Measurements from ENCODE around the gene VWCE.

DNA sequence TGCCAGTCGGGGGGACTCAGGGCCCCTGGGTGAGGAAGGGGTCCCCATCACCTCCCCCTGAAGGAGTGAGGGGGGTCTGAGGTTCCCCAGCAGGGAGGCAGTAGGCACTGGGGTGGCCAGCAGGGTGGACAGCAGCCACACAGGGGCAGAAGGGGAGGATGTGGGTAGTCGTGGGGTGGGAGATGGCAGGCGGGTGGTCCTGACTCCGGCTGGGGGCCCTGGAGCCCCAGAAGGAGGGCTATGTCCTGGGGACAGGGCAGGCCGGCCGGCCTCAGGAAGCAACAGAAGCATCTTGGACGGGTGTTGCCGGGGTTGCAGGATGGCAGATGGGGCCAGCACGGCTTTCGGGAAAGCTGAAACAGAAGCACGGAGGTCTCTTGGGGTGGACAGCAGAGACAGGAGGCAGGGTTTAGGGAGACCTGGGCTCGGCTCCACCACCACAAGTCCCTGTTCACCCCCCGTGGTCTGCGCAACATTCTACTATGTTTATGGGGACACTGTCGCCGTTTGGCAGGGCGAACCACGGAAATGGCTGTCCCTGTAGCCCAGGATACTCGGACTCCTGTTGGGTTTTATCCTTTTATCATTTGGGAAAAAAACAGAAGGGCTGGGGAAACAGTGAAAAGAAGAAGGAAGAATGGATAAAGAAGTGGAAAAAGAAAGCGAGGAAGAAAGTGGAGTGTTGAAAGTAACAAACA lies 14.1 kb downstream of the VWCE start:
- TF ChIP-seq POLR2AphosphoS5 (IDR thresholded peaks at IDR 0.05) (no peak), EP300 (IDR thresholded peaks at IDR 0.05) (no peak)
- TF ChIP-seq, protein P1, sequence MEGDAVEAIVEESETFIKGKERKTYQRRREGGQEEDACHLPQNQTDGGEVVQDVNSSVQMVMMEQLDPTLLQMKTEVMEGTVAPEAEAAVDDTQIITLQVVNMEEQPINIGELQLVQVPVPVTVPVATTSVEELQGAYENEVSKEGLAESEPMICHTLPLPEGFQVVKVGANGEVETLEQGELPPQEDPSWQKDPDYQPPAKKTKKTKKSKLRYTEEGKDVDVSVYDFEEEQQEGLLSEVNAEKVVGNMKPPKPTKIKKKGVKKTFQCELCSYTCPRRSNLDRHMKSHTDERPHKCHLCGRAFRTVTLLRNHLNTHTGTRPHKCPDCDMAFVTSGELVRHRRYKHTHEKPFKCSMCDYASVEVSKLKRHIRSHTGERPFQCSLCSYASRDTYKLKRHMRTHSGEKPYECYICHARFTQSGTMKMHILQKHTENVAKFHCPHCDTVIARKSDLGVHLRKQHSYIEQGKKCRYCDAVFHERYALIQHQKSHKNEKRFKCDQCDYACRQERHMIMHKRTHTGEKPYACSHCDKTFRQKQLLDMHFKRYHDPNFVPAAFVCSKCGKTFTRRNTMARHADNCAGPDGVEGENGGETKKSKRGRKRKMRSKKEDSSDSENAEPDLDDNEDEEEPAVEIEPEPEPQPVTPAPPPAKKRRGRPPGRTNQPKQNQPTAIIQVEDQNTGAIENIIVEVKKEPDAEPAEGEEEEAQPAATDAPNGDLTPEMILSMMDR (IDR thresholded peaks at IDR 0.05), result no peak

All from esophagus muscularis mucosa (tissue), 4 donors.